C4-2B (cell line): Measurements from ENCODE around the gene KLK11.

Experiments used
- H3K27ac ChIP-seq: fragments of 450-650 bp; 2 replicates; pipeline ENCODE4 v1.5.1; 2017
- CTCF ChIP-seq: fragments of 450-650 bp; conservative IDR thresholded peaks from 2 replicates; pipeline ENCODE4 v1.5.1; 2017; ENCODE audit warnings: mild to moderate bottlenecking
- ZFX ChIP-seq: fragments of 450-650 bp; IDR thresholded peaks from 2 replicates; pipeline ENCODE4 v1.6.1; 2017

KLK11 gene

GRCh38 chr19:51023946-51024345 lies 2.5 kb downstream of the KLK11 start:
- H3K27ac ChIP-seq = no peak overlapping the region
- TF ChIP-seq CTCF (no peak), ZFX (no peak)

GRCh38 chr19:51022526-51022925 lies 3.9 kb downstream of the KLK11 start:
- TF ChIP-seq ZFX = no peak
- no peak for TF ChIP-seq CTCF
- no peak overlapping the region for H3K27ac ChIP-seq

GRCh38 chr19:51020988-51021651 lies 5.3 kb downstream of the KLK11 start:
- H3K27ac ChIP-seq = no peak overlapping the region

GRCh38 chr19:51019544-51019925 lies 6.9 kb downstream of the KLK11 start, which contains the start of gene KLK10:
KLK10 (minus strand) TSS chr19:51019709; CDS start chr19:51019130, 579 bp downstream.
- no peak within 1 kb of the TSS for H3K27ac ChIP-seq
- no peak for TF ChIP-seq CTCF
- TF ChIP-seq ZFX = no peak

More at GRCh38 chr19:51020988-51021651, 5.3 kb downstream of the KLK11 start:
- TF ChIP-seq CTCF = peak; percentile 94
- TF ChIP-seq ZFX = no peak

GRCh38 chr19:51018745-51019543 lies 7.5 kb downstream of the KLK11 start:
- no peak overlapping the region for H3K27ac ChIP-seq
- TF ChIP-seq CTCF = no peak
- TF ChIP-seq ZFX = no peak

GRCh38 chr19:51016798-51017683 lies 9.4 kb downstream of the KLK11 start:
- no peak for TF ChIP-seq ZFX
- peak; percentile 96 for TF ChIP-seq CTCF

More at GRCh38 chr19:51016798-51017683, 9.4 kb downstream of the KLK11 start:
- H3K27ac ChIP-seq = no peak overlapping the region
